ENCODE results near the gene GAB1.

DNA sequence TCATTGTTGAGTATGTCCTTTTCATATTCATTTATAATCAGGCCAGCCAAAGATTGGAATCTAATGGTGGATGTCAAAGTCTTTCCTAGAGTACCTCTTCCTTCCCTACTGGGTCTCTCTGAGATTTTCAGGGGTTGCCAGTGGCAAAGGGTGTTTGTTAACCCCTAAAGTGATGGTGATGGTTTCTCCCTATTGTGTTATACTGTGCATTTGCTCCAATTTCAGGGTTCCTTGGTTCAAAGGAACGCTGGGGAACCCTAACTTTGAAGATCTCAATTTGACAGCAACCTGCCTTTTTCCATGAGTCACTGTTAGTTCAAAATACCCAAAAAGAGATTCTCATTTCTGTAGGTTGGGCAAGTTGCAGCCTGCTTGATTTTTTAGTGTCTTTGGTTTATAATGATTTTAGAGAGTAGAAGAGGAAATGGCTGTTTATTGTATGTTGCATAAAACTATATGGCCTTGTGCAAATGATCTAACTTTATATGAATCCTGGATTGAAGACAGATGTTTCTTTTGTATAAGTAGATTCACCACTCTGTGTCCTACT is 23.0 kb downstream of the GAB1 start:
- TF ChIP-seq ZNF16 (tag by site-specific recombination; IDR thresholded peaks at IDR 0.05; ENCODE audit: low read depth) = no peak
- no peak for TF ChIP-seq CTCF (tag by site-specific recombination; IDR thresholded peaks at IDR 0.05)
- no peak for TF ChIP-seq BCL6B (tag by site-specific recombination; IDR thresholded peaks at IDR 0.05)
